HEK293T (cell line): ENCODE data around the gene SPA17.

Source experiments
- ARNT ChIP-seq: fragments of 450-650 bp; IDR thresholded peaks from 2 replicates; pipeline ENCODE4 v1.6.1; 2017; ENCODE audit warnings: mild to moderate bottlenecking
- CTBP1 ChIP-seq: fragments of 450-650 bp; IDR thresholded peaks from 2 replicates; pipeline ENCODE4 v1.6.1; 2016; ENCODE audit warnings: borderline replicate concordance
- FOXA1 ChIP-seq: fragments of 450-650 bp; IDR thresholded peaks from 2 replicates; pipeline ENCODE4 v1.6.1; 2016; ENCODE audit warnings: mild to moderate bottlenecking
- FOXK2 ChIP-seq: fragments of 450-650 bp; IDR thresholded peaks from 2 replicates; pipeline ENCODE4 v1.6.1; 2016; ENCODE audit warnings: mild to moderate bottlenecking
- HDGF ChIP-seq: fragments of 450-650 bp; IDR thresholded peaks from 2 replicates; pipeline ENCODE4 v1.6.1; 2017; ENCODE audit warnings: antibody characterized with exemption, borderline replicate concordance
- L3MBTL2 ChIP-seq: fragments of 450-650 bp; conservative IDR thresholded peaks from 2 replicates; pipeline ENCODE4 v1.6.1; 2016; ENCODE audit warnings: mild to moderate bottlenecking
- SP1 ChIP-seq: fragments of 450-650 bp; IDR thresholded peaks from 2 replicates; pipeline ENCODE4 v1.6.1; 2017
- SUZ12 ChIP-seq: fragments of 450-650 bp; IDR thresholded peaks from 2 replicates; pipeline ENCODE4 v1.6.1; 2016; ENCODE audit warnings: mild to moderate bottlenecking
- TARDBP ChIP-seq: fragments of 450-650 bp; IDR thresholded peaks from 2 replicates; pipeline ENCODE4 v1.6.1; 2016
- ZNF384 ChIP-seq: fragments of 450-650 bp; IDR thresholded peaks from 2 replicates; pipeline ENCODE4 v1.6.1; 2016
- TF ChIP-seq, protein P1 (sequence below): fragments of 450-650 bp; IDR thresholded peaks from 2 replicates; pipeline ENCODE4 v1.6.1; 2016

DNA sequence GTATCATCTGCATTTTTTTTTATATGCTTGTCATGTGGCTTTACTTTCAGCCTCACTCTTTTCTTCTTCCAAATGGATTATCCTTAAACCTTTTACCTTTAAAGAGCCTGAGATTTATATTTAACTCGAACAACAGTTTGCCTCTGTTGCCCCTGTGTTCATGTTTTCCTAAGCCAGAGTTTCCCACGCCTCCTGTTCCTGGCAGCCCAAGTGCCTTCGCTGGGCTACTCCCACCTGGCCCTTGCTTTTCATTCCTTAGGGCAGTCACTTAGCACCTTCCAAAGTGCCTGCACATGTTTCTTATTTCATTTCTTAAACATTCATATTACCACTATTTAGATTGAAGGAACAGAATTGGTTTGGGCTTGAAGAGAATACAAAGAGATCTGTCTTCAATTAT lies 37.8 kb upstream of the SPA17 start:
- TF ChIP-seq FOXA1, result no peak
- no peak for TF ChIP-seq SP1
- TF ChIP-seq L3MBTL2, result no peak
- no peak for TF ChIP-seq FOXK2
- no peak for TF ChIP-seq HDGF
- TF ChIP-seq TARDBP, result no peak
- TF ChIP-seq ZNF384, result no peak
- no peak for TF ChIP-seq CTBP1
- TF ChIP-seq ARNT, result no peak
- no peak for TF ChIP-seq SUZ12
- TF ChIP-seq, protein P1, sequence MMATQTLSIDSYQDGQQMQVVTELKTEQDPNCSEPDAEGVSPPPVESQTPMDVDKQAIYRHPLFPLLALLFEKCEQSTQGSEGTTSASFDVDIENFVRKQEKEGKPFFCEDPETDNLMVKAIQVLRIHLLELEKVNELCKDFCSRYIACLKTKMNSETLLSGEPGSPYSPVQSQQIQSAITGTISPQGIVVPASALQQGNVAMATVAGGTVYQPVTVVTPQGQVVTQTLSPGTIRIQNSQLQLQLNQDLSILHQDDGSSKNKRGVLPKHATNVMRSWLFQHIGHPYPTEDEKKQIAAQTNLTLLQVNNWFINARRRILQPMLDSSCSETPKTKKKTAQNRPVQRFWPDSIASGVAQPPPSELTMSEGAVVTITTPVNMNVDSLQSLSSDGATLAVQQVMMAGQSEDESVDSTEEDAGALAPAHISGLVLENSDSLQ, result no peak
